Fibroblast of villous mesenchyme (primary cell): Measurements from ENCODE around the gene SLC19A1. TPM values are rescaled to one million over a fixed set of nuclear protein-coding genes. Genes with fewer than 3 reads are reported as not detected.

Experiments
- DNase-seq: peaks from one replicate; pipeline ENCODE4 v3.0.0-alpha.2; 2010; ENCODE audit warnings: low read depth
- H3K4me3 ChIP-seq: 2 replicates; pipeline ENCODE4 v1.5.1; 2011; ENCODE audit warnings: low read depth, mild to moderate bottlenecking, low read length
- total RNA-seq: library from RNA; depleted of rRNA; stranded (reverse); fragments of >200 nt; gene quantifications from 2 replicates; pipeline ENCODE4 v1.2.3, GENCODE V29; 2012
- TF ChIP-seq, protein P1 (sequence below): IDR thresholded peaks from 2 replicates; pipeline ENCODE4 v1.5.1; 2012; ENCODE audit warnings: low read depth, mild to moderate bottlenecking, low read length; ENCODE audit not compliant: insufficient read depth

The SLC19A1 gene
- total RNA-seq, 1 donor = 6.5 TPM

GRCh38 chr21:45457832-45458172, 84.4 kb downstream of the SLC19A1 start:
- H3K4me3 ChIP-seq = no peak overlapping the region
- TF ChIP-seq, protein P1, sequence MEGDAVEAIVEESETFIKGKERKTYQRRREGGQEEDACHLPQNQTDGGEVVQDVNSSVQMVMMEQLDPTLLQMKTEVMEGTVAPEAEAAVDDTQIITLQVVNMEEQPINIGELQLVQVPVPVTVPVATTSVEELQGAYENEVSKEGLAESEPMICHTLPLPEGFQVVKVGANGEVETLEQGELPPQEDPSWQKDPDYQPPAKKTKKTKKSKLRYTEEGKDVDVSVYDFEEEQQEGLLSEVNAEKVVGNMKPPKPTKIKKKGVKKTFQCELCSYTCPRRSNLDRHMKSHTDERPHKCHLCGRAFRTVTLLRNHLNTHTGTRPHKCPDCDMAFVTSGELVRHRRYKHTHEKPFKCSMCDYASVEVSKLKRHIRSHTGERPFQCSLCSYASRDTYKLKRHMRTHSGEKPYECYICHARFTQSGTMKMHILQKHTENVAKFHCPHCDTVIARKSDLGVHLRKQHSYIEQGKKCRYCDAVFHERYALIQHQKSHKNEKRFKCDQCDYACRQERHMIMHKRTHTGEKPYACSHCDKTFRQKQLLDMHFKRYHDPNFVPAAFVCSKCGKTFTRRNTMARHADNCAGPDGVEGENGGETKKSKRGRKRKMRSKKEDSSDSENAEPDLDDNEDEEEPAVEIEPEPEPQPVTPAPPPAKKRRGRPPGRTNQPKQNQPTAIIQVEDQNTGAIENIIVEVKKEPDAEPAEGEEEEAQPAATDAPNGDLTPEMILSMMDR = no peak
- no peak for DNase-seq

DNA sequence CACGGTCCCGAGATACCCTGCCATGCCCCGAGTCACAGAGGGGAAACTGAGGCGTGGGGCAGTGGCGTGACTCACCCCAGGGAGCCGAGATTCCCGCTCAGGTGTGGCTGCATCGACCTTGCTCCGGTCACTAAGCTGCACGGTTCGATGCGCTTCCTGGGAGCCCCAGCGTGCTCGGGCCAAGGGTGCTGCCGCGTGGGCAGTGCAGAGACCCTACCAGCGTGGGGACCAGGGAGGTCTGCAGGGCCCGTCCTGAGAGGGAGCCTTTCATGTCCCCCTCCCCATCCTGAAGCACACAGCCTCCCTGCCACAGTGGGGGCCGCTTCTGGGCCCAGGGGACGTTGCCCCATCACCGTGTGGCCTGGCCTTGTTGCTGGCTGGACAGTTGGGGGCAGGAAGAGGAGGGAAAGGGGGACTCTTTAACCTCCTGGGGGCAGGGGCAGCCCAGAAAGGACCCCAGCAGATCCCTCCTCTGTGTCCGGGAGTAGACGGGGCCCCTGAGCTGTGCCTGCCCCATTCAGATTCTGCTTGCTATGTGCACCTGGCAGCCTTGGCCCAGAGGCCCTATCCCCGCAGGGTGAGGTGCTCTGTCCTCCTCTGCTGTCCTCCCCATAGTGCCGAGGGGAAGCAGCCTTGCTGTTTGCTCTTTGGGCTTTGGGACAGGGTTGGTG, 84.9 kb downstream of the SLC19A1 start:
- TF ChIP-seq, protein P1 = no peak
- no peak for DNase-seq
- no peak overlapping the region for H3K4me3 ChIP-seq

DNA sequence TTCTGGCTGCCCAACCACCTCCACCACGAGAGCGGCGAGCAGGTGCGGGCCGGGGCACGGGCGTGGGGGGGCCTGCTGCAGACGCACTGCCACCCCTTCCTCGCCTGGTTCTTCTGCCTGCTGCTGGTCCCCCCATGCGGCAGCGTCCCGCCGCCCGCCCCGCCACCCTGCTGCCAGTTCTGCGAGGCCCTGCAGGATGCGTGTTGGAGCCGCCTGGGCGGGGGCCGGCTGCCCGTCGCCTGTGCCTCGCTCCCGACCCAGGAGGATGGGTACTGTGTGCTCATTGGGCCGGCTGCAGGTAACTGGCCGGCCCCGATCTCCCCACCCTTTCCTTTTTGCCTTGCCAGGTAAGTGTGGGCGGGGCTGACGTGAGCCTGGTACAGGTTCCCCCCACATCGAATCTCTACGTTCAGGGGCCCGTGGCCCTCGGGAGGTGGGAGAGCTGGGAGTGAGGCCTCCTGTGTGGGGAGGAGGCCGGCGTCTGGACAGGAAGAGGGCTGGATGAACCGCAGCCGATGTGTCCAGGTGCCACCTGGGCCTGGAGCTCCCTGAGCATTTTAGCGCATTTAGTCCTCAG, 85.6 kb downstream of the SLC19A1 start:
- TF ChIP-seq, protein P1 = no peak
- DNase-seq = no peak

DNA sequence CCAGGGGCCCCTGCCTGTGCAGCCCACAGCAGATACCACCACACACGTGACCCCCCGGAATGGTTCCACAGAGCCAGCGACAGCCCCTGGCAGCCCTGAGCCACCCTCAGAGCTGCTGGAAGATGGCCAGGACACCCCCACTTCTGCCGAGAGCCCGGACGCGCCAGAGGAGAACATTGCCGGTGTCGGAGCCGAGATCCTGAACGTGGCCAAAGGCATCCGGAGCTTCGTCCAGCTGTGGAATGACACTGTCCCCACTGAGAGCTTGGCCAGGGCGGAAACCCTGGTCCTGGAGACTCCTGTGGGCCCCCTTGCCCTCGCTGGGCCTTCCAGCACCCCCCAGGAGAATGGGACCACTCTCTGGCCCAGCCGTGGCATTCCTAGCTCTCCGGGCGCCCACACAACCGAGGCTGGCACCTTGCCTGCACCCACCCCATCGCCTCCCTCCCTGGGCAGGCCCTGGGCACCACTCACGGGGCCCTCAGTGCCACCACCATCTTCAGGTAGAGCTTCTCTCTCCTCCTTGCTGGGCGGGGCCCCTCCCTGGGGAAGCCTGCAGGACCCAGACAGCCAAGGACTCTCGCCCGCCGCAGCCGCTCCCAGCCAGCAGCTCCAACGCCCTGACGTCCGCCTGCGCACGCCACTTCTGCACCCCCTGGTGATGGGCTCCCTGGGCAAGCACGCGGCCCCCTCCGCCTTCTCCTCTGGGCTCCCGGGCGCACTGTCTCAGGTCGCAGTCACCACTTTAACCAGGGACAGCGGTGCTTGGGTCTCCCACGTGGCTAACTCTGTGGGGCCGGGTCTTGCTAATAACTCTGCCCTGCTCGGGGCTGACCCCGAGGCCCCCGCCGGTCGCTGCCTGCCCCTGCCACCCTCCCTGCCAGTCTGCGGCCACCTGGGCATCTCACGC, 86.3 kb downstream of the SLC19A1 start:
- peak overlapping the region; percentile 19 for H3K4me3 ChIP-seq
- DNase-seq = no peak
- TF ChIP-seq, protein P1 = no peak

More for the DNA sequence above, 85.6 kb downstream of the SLC19A1 start:
- no peak overlapping the region for H3K4me3 ChIP-seq

GRCh38 chr21:45454926-45455673, 87.1 kb downstream of the SLC19A1 start:
- TF ChIP-seq, protein P1 = no peak
- DNase-seq = peak; percentile 58
- peak overlapping the region; percentile 19 for H3K4me3 ChIP-seq

DNA sequence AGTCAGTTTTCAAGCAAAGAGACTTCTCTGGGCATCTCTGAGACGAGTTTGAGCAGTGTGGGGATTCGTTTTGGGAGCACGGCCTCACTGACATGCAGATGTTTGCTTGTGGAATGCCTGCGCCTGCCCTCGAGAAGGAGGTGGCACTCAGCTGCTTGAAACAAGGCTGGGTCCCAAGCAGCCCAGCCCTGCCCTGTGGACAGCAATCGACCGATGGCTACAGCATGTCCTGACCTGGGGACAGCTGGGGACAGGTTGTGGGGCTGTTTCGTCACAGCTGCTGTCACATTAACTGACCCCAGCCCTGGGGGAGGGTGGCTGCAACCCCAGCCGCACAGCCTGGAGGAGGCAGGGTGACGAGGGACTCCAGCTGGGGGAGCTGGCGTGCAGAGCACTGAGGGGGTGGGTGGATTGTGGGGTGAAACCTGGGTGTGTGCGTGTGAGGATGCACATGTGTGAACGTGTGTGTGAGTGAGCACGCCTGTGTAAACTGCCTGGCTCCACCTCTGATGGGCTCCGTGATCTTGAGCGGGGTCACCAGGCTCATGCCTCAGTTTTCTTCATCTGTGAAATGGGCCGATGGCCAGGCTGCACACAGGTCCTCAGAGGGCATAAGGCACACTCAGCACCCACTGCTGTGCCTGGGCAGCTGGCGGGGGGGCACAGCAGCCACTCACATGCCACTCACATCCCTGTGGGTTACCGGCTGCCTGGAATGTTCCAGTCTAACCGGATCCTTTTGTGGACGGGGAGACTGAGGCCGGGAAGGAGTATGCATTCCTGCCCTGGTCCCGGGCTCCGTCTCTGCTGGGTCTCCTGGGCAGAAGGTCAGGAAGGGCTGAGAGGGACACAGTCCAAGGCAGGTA, 87.9 kb downstream of the SLC19A1 start:
- no peak for DNase-seq
- no peak overlapping the region for H3K4me3 ChIP-seq
- TF ChIP-seq, protein P1 = no peak
